Memory B cell (primary cell): ENCODE results near the gene TAF15.

Experiments used
- ATAC-seq: fragments of 150-1000 bp; cut with Tn5 transposase; 2 replicates; pipeline ENCODE4 v1.10.0; 2021; ENCODE audit warnings: low read depth, mild to moderate bottlenecking, moderate library complexity
- DNase-seq, 2 donors: peaks; one replicate each; pipeline ENCODE4 v3.0.0; 2022; ENCODE audit warnings: low spot score in 2 of 2
- H3K27ac Mint-ChIP-seq: one replicate; pipeline ENCODE4 v1.8.0; 2022; ENCODE audit warnings: mild to moderate bottlenecking, moderate library complexity, mixed read lengths
- H3K27me3 Mint-ChIP-seq: one replicate; pipeline ENCODE4 v1.8.0; 2022; ENCODE audit warnings: mixed read lengths
- H3K36me3 Mint-ChIP-seq: one replicate; pipeline ENCODE4 v1.8.0; 2022; ENCODE audit warnings: mild to moderate bottlenecking, mixed read lengths
- H3K4me1 Mint-ChIP-seq: one replicate; pipeline ENCODE4 v1.8.0; 2022; ENCODE audit warnings: mixed read lengths
- H3K4me3 Mint-ChIP-seq: one replicate; pipeline ENCODE4 v1.8.0; 2022; ENCODE audit warnings: mild to moderate bottlenecking, moderate library complexity, mixed read lengths
- H3K9me3 Mint-ChIP-seq: one replicate; pipeline ENCODE4 v1.8.0; 2022; ENCODE audit warnings: mixed read lengths

Gene TAF15

GRCh38 chr17:35808962-35809854 lies at the start of gene TAF15:
TSS of gene TAF15 (plus strand) at chr17:35809484. CDS start at chr17:35809570, 86 bp downstream.
- Mint-ChIP-seq H3K36me3 (peaks cover 4% of the 10 kb centered on the region), H3K27me3 (no peaks in the 10 kb centered on the region), H3K4me3 (peak within 1 kb of the TSS; percentile 97), H3K4me1 (peaks cover 27% of the 10 kb centered on the region), H3K27ac (peak within 1 kb of the TSS; percentile 92), H3K9me3 (no peaks in the 10 kb centered on the region)
- peak; percentile 89 to 92 for DNase-seq
- peak; percentile 86 for ATAC-seq

GRCh38 chr17:35760587-35760986 lies 48.7 kb upstream of the TAF15 start, which contains the start of gene C17orf50:
TSS of gene C17orf50 (plus strand) at chr17:35760887. CDS start at chr17:35760942, 55 bp downstream.
- Mint-ChIP-seq H3K9me3 (no peaks in the 10 kb centered on the region), H3K4me3 (no peak within 1 kb of the TSS), H3K27me3 (no peaks in the 10 kb centered on the region), H3K4me1 (peaks cover 9% of the 10 kb centered on the region), H3K36me3 (peaks cover 1% of the 10 kb centered on the region), H3K27ac (no peak within 1 kb of the TSS)
- ATAC-seq, result no peak
- DNase-seq, result no peak

- no peaks in the 10 kb centered on the region for H3K27me3 Mint-ChIP-seq
- H3K27ac Mint-ChIP-seq, result no peak overlapping the region
- H3K4me1 Mint-ChIP-seq, result peaks cover 7% of the 10 kb centered on the region
- H3K9me3 Mint-ChIP-seq, result no peaks in the 10 kb centered on the region
- DNase-seq (no peak), ATAC-seq (no peak)
- peaks cover 1% of the 10 kb centered on the region for H3K36me3 Mint-ChIP-seq
- no peak overlapping the region for H3K4me3 Mint-ChIP-seq
Observed at GRCh38 chr17:35761601-35762000, 47.7 kb upstream of the TAF15 start.

GRCh38 chr17:35763767-35764122 lies 45.5 kb upstream of the TAF15 start:
- ATAC-seq (no peak), DNase-seq (no peak)
- Mint-ChIP-seq H3K36me3 (peaks cover 1% of the 10 kb centered on the region), H3K4me3 (peak overlapping the region; percentile 94), H3K9me3 (no peaks in the 10 kb centered on the region), H3K27me3 (peaks cover 3% of the 10 kb centered on the region), H3K4me1 (peaks cover 7% of the 10 kb centered on the region), H3K27ac (no peak overlapping the region)

- H3K36me3 Mint-ChIP-seq, result peaks cover 3% of the 10 kb centered on the region
- H3K4me1 Mint-ChIP-seq, result peaks cover 7% of the 10 kb centered on the region
- DNase-seq (peak; percentile 83 to 86), ATAC-seq (peak; percentile 83)
- peak overlapping the region; percentile 6 for H3K27ac Mint-ChIP-seq
- H3K27me3 Mint-ChIP-seq, result peaks cover 4% of the 10 kb centered on the region
- peak overlapping the region; percentile 94 for H3K4me3 Mint-ChIP-seq
- no peaks in the 10 kb centered on the region for H3K9me3 Mint-ChIP-seq
Observed at GRCh38 chr17:35764123-35764991, 44.9 kb upstream of the TAF15 start.

- Mint-ChIP-seq H3K36me3 (peaks cover 4% of the 10 kb centered on the region), H3K9me3 (no peaks in the 10 kb centered on the region), H3K27me3 (peaks cover 6% of the 10 kb centered on the region), H3K4me3 (peak overlapping the region; percentile 94), H3K27ac (no peak overlapping the region), H3K4me1 (peaks cover 7% of the 10 kb centered on the region)
- no peak for DNase-seq
- no peak for ATAC-seq
Observed at GRCh38 chr17:35765086-35765710, 44.1 kb upstream of the TAF15 start.

GRCh38 chr17:35765756-35766488 lies 43.4 kb upstream of the TAF15 start:
- peaks cover 8% of the 10 kb centered on the region for H3K27me3 Mint-ChIP-seq
- DNase-seq, result no peak
- H3K9me3 Mint-ChIP-seq, result no peaks in the 10 kb centered on the region

GRCh38 chr17:35766489-35766877 lies 42.8 kb upstream of the TAF15 start:
- H3K27ac Mint-ChIP-seq, result no peak overlapping the region
- H3K4me3 Mint-ChIP-seq, result no peak overlapping the region
- peaks cover 4% of the 10 kb centered on the region for H3K36me3 Mint-ChIP-seq
- DNase-seq (no peak), ATAC-seq (no peak)
- peaks cover 7% of the 10 kb centered on the region for H3K4me1 Mint-ChIP-seq
- peaks cover 8% of the 10 kb centered on the region for H3K27me3 Mint-ChIP-seq
- no peaks in the 10 kb centered on the region for H3K9me3 Mint-ChIP-seq

More at GRCh38 chr17:35765756-35766488, 43.4 kb upstream of the TAF15 start:
- ATAC-seq, result no peak
- Mint-ChIP-seq H3K36me3 (peaks cover 4% of the 10 kb centered on the region), H3K27ac (no peak overlapping the region), H3K4me3 (no peak overlapping the region), H3K4me1 (peaks cover 7% of the 10 kb centered on the region)

GRCh38 chr17:35766903-35767510 lies 42.3 kb upstream of the TAF15 start:
- H3K4me1 Mint-ChIP-seq, result peaks cover 7% of the 10 kb centered on the region
- H3K4me3 Mint-ChIP-seq, result no peak overlapping the region
- H3K36me3 Mint-ChIP-seq, result peaks cover 4% of the 10 kb centered on the region
- ATAC-seq, result no peak
- no peaks in the 10 kb centered on the region for H3K9me3 Mint-ChIP-seq
- H3K27me3 Mint-ChIP-seq, result peaks cover 8% of the 10 kb centered on the region
- H3K27ac Mint-ChIP-seq, result no peak overlapping the region
- DNase-seq, result peak in 1 of 2 donors; percentile 28

GRCh38 chr17:35768797-35769196 lies 40.5 kb upstream of the TAF15 start:
- peaks cover 12% of the 10 kb centered on the region for H3K27me3 Mint-ChIP-seq
- ATAC-seq (no peak), DNase-seq (no peak)
- peaks cover 3% of the 10 kb centered on the region for H3K36me3 Mint-ChIP-seq
- peaks cover 6% of the 10 kb centered on the region for H3K4me1 Mint-ChIP-seq
- H3K9me3 Mint-ChIP-seq, result no peaks in the 10 kb centered on the region
- H3K4me3 Mint-ChIP-seq, result no peak overlapping the region
- no peak overlapping the region for H3K27ac Mint-ChIP-seq

- H3K9me3 Mint-ChIP-seq, result no peaks in the 10 kb centered on the region
- ATAC-seq, result no peak
- no peaks in the 10 kb centered on the region for H3K4me1 Mint-ChIP-seq
- no peak overlapping the region for H3K4me3 Mint-ChIP-seq
- H3K27ac Mint-ChIP-seq, result no peak overlapping the region
- DNase-seq, result no peak
- H3K36me3 Mint-ChIP-seq, result peaks cover 3% of the 10 kb centered on the region
- peaks cover 16% of the 10 kb centered on the region for H3K27me3 Mint-ChIP-seq
Observed at GRCh38 chr17:35769895-35770486, 39.3 kb upstream of the TAF15 start.

- Mint-ChIP-seq H3K27me3 (peaks cover 14% of the 10 kb centered on the region), H3K27ac (no peak overlapping the region), H3K36me3 (peaks cover 3% of the 10 kb centered on the region), H3K4me1 (no peaks in the 10 kb centered on the region), H3K4me3 (no peak overlapping the region), H3K9me3 (no peaks in the 10 kb centered on the region)
- DNase-seq (no peak), ATAC-seq (no peak)
Observed at GRCh38 chr17:35773129-35773528, 36.2 kb upstream of the TAF15 start.
